Panc1 (cell line): ENCODE data around the gene C6orf89. TPM values are rescaled to one million over a fixed set of nuclear protein-coding genes. Genes with fewer than 3 reads are reported as not detected.

Experiments used
- ATAC-seq: fragments of 200-7000 bp; cut with Tn5 transposase; 2 replicates; pipeline ENCODE4 v1.9.1; 2020; ENCODE audit warnings: mild to moderate bottlenecking, moderate library complexity
- BruUV-seq: library from RNA; stranded (reverse); fragments of 400-500 nt; replicated peaks from 2 replicates; lab custom pipeline; 2021; lab: Mats Ljungman, UMichigan
- CTCF ChIA-PET: fragments of 300-600 bp; sonication (Branson Sonifier 250); formaldehyde crosslinking; loops from one replicate; lab custom pipeline; 2022; ENCODE audit warnings: antibody characterized with exemption; lab: Charles Lee
- POLR2A ChIA-PET: fragments of 300-600 bp; sonication (Branson Sonifier 250); formaldehyde crosslinking; loops from one replicate; lab custom pipeline; 2022; ENCODE audit warnings: antibody characterized with exemption; lab: Charles Lee
- DNase-seq: peaks from one replicate; pipeline ENCODE4 v3.0.0-alpha.2; 2010; ENCODE audit warnings: low read depth, low spot score
- H3K27ac ChIP-seq: 2 replicates; pipeline ENCODE4 v1.5.1; 2011; ENCODE audit warnings: mild to moderate bottlenecking, low read length, inconsistent platforms
- H3K27me3 ChIP-seq: fragments of 200-500 bp; sonication (Bioruptor generic); 2 replicates; pipeline ENCODE4 v1.6.0; 2014; ENCODE audit warnings: low read length, inconsistent platforms; ENCODE audit not compliant: control insufficient read depth, insufficient read depth
- H3K36me3 ChIP-seq: fragments of 200-500 bp; sonication (Bioruptor generic); 2 replicates; pipeline ENCODE4 v1.5.1; 2014; ENCODE audit warnings: inconsistent platforms, mild to moderate bottlenecking, low read length, moderate library complexity; ENCODE audit not compliant: control insufficient read depth, insufficient read depth
- H3K4me1 ChIP-seq: 2 replicates; pipeline ENCODE4 v1.5.1; 2011; ENCODE audit warnings: inconsistent platforms, mild to moderate bottlenecking, low read length, moderate library complexity; ENCODE audit not compliant: control insufficient read depth, insufficient read depth
- H3K4me3 ChIP-seq, 2 experiments: 2 replicates each; pipeline ENCODE4 v1.5.1; 2011 to 2012; ENCODE audit warnings: low read depth in 2 of 2, low read length in 2 of 2, mild to moderate bottlenecking in 2 of 2, inconsistent platforms in 1 of 2, moderate library complexity in 1 of 2
- H3K9me3 ChIP-seq: fragments of 200-500 bp; sonication (Bioruptor generic); 2 replicates; pipeline ENCODE4 v1.5.1; 2014; ENCODE audit warnings: low read depth, mild to moderate bottlenecking, inconsistent platforms, low read length, moderate library complexity; ENCODE audit not compliant: control insufficient read depth, insufficient read depth
- POLR2AphosphoS5 ChIP-seq: IDR thresholded peaks from 2 replicates; pipeline ENCODE4 v1.6.1; 2012; ENCODE audit warnings: mild to moderate bottlenecking, low read depth, low read length, moderate library complexity
- SIN3A ChIP-seq: IDR thresholded peaks from 2 replicates; pipeline ENCODE4 v1.6.1; 2012; ENCODE audit warnings: low read depth, mild to moderate bottlenecking, low read length, moderate library complexity, borderline replicate concordance; ENCODE audit not compliant: insufficient read depth
- TCF7L2 ChIP-seq: IDR thresholded peaks from 2 replicates; pipeline ENCODE4 v1.6.1; 2011; ENCODE audit warnings: mild to moderate bottlenecking, low read depth, low read length, inconsistent platforms
- in situ Hi-C: cut with HindIII; loops from 2 replicates; pipeline ENCODE4 v1.10.0; 2016; ENCODE audit warnings: low sequenced_read_pairs, low pct_unique_long_range_greater_than_20kb
- intact Hi-C: fragments of 100-400 bp; cut with micrococcal nuclease; formaldehyde crosslinking; loops from one replicate; pipeline ENCODE4 v1.10.0; 2022; ENCODE audit not compliant: unreplicated experiment
- total RNA-seq: library from RNA; stranded (reverse); gene quantifications from one replicate; pipeline ENCODE4 v1.2.1, GENCODE V29; 2021; ENCODE audit not compliant: unreplicated experiment
- TF ChIP-seq, protein P1 (sequence below): fragments of 450-650 bp; IDR thresholded peaks from 2 replicates; pipeline ENCODE4 v1.5.1; 2017; ENCODE audit warnings: mild to moderate bottlenecking
- TF ChIP-seq, protein P2 (sequence below), 2 experiments: IDR thresholded peaks; 2 replicates each; pipeline ENCODE4 v1.6.1; 2011 to 2012; ENCODE audit warnings: low read depth in 2 of 2, control low read depth in 1 of 2, low read length in 1 of 2, mild to moderate bottlenecking in 1 of 2, moderate library complexity in 1 of 2; ENCODE audit not compliant: insufficient read depth in 1 of 2

C6orf89 gene
- total RNA-seq, 1 experiment from 2014 or later = 59.2 TPM

DNA sequence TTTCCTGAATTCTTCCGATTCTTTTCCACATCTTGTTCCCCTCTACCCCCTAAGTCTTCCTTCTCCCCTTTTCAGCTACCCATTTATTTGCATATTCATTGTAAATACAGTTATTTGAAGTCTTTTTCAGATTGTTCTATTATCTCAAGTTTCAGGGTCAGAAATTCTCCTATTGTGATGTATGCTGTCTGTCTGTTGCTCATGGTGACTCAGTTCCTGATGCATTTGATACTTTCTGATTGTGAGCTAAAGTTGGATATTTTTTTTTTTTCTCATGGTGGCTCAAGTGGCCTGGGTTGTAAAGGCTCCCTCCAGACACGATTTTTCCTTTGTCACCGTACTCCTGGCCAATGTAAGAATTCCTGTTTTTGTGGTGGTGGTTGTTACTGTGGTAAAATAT lies 63.9 kb downstream of the C6orf89 start:
- TF ChIP-seq, protein P1, sequence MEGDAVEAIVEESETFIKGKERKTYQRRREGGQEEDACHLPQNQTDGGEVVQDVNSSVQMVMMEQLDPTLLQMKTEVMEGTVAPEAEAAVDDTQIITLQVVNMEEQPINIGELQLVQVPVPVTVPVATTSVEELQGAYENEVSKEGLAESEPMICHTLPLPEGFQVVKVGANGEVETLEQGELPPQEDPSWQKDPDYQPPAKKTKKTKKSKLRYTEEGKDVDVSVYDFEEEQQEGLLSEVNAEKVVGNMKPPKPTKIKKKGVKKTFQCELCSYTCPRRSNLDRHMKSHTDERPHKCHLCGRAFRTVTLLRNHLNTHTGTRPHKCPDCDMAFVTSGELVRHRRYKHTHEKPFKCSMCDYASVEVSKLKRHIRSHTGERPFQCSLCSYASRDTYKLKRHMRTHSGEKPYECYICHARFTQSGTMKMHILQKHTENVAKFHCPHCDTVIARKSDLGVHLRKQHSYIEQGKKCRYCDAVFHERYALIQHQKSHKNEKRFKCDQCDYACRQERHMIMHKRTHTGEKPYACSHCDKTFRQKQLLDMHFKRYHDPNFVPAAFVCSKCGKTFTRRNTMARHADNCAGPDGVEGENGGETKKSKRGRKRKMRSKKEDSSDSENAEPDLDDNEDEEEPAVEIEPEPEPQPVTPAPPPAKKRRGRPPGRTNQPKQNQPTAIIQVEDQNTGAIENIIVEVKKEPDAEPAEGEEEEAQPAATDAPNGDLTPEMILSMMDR = no peak
- TF ChIP-seq, protein P2, sequence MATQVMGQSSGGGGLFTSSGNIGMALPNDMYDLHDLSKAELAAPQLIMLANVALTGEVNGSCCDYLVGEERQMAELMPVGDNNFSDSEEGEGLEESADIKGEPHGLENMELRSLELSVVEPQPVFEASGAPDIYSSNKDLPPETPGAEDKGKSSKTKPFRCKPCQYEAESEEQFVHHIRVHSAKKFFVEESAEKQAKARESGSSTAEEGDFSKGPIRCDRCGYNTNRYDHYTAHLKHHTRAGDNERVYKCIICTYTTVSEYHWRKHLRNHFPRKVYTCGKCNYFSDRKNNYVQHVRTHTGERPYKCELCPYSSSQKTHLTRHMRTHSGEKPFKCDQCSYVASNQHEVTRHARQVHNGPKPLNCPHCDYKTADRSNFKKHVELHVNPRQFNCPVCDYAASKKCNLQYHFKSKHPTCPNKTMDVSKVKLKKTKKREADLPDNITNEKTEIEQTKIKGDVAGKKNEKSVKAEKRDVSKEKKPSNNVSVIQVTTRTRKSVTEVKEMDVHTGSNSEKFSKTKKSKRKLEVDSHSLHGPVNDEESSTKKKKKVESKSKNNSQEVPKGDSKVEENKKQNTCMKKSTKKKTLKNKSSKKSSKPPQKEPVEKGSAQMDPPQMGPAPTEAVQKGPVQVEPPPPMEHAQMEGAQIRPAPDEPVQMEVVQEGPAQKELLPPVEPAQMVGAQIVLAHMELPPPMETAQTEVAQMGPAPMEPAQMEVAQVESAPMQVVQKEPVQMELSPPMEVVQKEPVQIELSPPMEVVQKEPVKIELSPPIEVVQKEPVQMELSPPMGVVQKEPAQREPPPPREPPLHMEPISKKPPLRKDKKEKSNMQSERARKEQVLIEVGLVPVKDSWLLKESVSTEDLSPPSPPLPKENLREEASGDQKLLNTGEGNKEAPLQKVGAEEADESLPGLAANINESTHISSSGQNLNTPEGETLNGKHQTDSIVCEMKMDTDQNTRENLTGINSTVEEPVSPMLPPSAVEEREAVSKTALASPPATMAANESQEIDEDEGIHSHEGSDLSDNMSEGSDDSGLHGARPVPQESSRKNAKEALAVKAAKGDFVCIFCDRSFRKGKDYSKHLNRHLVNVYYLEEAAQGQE (IDR thresholded peaks at IDR 0.05; ENCODE audit: insufficient read depth in 1 of 2, low read depth in 2 of 2, low read length in 1 of 2) = no peak
- TF ChIP-seq SIN3A (no peak), POLR2AphosphoS5 (no peak), TCF7L2 (no peak)
- Histone ChIP-seq H3K4me3 (no peak overlapping the region), H3K9me3 (no peaks in the 10 kb centered on the region), H3K36me3 (no peaks in the 10 kb centered on the region), H3K27ac (no peak overlapping the region), H3K4me1 (peaks cover 5% of the 10 kb centered on the region; the same call in 1 of the 2 replicates), H3K27me3 (no peaks in the 10 kb centered on the region)
- ATAC-seq = no peak
- BruUV-seq = no TSS peak
- ChIA-PET POLR2A (no interaction called here), CTCF (no interaction called here)
- intact Hi-C loops = no loop called here
- in situ Hi-C loops = no loop called here
- no peak for DNase-seq

DNA sequence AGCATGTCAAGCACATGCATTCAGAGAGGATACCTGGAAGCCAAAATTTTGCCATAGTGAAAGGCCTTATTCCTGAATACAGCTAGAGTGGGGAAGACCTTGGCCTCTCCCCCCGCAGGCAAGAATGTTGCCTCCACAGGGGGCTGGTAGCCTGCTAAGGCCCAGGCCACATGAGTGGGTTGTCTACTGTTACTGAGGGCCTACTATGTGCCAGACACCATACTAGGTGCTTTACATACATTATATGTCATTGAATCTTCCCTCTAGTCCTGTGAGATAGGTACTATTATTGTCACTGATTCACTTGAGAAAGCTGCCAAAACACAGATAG lies 68.1 kb downstream of the C6orf89 start:
- H3K27ac ChIP-seq = no peak overlapping the region
- ATAC-seq = no peak
- BruUV-seq = no TSS peak
- ChIA-PET CTCF (interaction anchor here (0.6 kb wide), 1 partner anchor 40 kb away, joined by 6 read pairs; no protein-coding TSS in a partner anchor), POLR2A (no interaction called here)
- H3K9me3 ChIP-seq = no peaks in the 10 kb centered on the region
- peaks cover 3% of the 10 kb centered on the region; the same call in 1 of the 2 replicates for H3K4me1 ChIP-seq
- TF ChIP-seq POLR2AphosphoS5 (no peak), TCF7L2 (no peak), SIN3A (no peak)
- TF ChIP-seq, protein P2 (IDR thresholded peaks at IDR 0.05; ENCODE audit: insufficient read depth in 1 of 2, low read depth in 2 of 2, low read length in 1 of 2) = no peak
- TF ChIP-seq, protein P1 = no peak
- DNase-seq = no peak
- no peak overlapping the region for H3K4me3 ChIP-seq
- intact Hi-C loops = no loop called here
- in situ Hi-C loops = no loop called here
- no peaks in the 10 kb centered on the region for H3K36me3 ChIP-seq
- H3K27me3 ChIP-seq = no peaks in the 10 kb centered on the region
